Inferior parietal cortex (tissue), 1 donor: ENCODE data around the gene POLR2A.

ENCODE experiments used
- DNase-seq: peaks from one replicate; pipeline ENCODE4 v3.0.0-alpha.2; 2016; ENCODE audit errors: extremely low spot score

Gene POLR2A

GRCh38 chr17:7484067-7484918 lies at the start of gene POLR2A:
Gene POLR2A, plus strand, starts transcription at chr17:7484366.
- DNase-seq = peak; percentile 98

GRCh38 chr17:7435676-7436555 lies 48.2 kb upstream of the POLR2A start:
- DNase-seq = no peak

- DNase-seq = peak; percentile 40
Measured at GRCh38 chr17:7436556-7437368, 47.4 kb upstream of the POLR2A start.

GRCh38 chr17:7437369-7437863 lies 46.8 kb upstream of the POLR2A start:
- DNase-seq = no peak

GRCh38 chr17:7437950-7438614 lies 46.1 kb upstream of the POLR2A start:
- DNase-seq = no peak

- no peak for DNase-seq
Measured at GRCh38 chr17:7438656-7439460, 45.3 kb upstream of the POLR2A start.

- DNase-seq = no peak
Measured at GRCh38 chr17:7439462-7440112, 44.6 kb upstream of the POLR2A start, which contains the start of gene FGF11. Gene FGF11, plus strand, starts transcription at chr17:7439512. Its CDS starts 109 bp downstream, at chr17:7439621.

- no peak for DNase-seq
Measured at GRCh38 chr17:7440113-7440833, 43.9 kb upstream of the POLR2A start.

GRCh38 chr17:7440834-7441195 lies 43.4 kb upstream of the POLR2A start:
- DNase-seq = no peak

- DNase-seq = no peak
Measured at GRCh38 chr17:7441266-7441665, 42.9 kb upstream of the POLR2A start.

GRCh38 chr17:7442142-7442541 lies 42.0 kb upstream of the POLR2A start:
- no peak for DNase-seq

GRCh38 chr17:7443499-7444485 lies 40.4 kb upstream of the POLR2A start:
- DNase-seq = no peak

- peak; percentile 57 for DNase-seq
Measured at GRCh38 chr17:7444682-7445618, 39.2 kb upstream of the POLR2A start, which contains the start of gene CHRNB1. Gene CHRNB1, plus strand, starts transcription at chr17:7445061. Its CDS starts 67 bp downstream, at chr17:7445128.

GRCh38 chr17:7445619-7445968 lies 38.6 kb upstream of the POLR2A start:
- no peak for DNase-seq

- no peak for DNase-seq
Measured at GRCh38 chr17:7448461-7448860, 35.7 kb upstream of the POLR2A start.

GRCh38 chr17:7459961-7460545 lies 24.1 kb upstream of the POLR2A start:
- DNase-seq = no peak
